Activated naive CD8-positive, alpha-beta T cell treated with anti-CD3 and anti-CD28 coated beads for 36 hours (primary cell): ENCODE results near the gene POTEC. TPM values are rescaled to one million over a fixed set of nuclear protein-coding genes. Genes with fewer than 3 reads are reported as not detected.
"Not testable (repeated sequence)": the region's sequence is repeated elsewhere in the genome, so short reads cannot be mapped to it uniquely, and the experiment has no call there.

Experiments
- DNase-seq: peaks from one replicate; pipeline ENCODE4 v3.0.0; 2021
- H3K27ac Mint-ChIP-seq: one replicate; pipeline ENCODE4 v1.8.0; 2022; ENCODE audit warnings: mild to moderate bottlenecking, moderate library complexity, mixed read lengths
- H3K27me3 Mint-ChIP-seq: one replicate; pipeline ENCODE4 v1.8.0; 2022; ENCODE audit warnings: mild to moderate bottlenecking, mixed read lengths
- H3K36me3 Mint-ChIP-seq: one replicate; pipeline ENCODE4 v1.8.0; 2021; ENCODE audit warnings: mild to moderate bottlenecking, mixed read lengths
- H3K4me1 Mint-ChIP-seq: one replicate; pipeline ENCODE4 v1.8.0; 2021; ENCODE audit warnings: mixed read lengths
- H3K4me3 Mint-ChIP-seq: one replicate; pipeline ENCODE4 v1.8.0; 2022; ENCODE audit warnings: mild to moderate bottlenecking, moderate library complexity, mixed read lengths
- H3K9me3 Mint-ChIP-seq: one replicate; pipeline ENCODE4 v1.8.0; 2022; ENCODE audit warnings: mixed read lengths
- total RNA-seq, 2 experiments: library from RNA; stranded (reverse); gene quantifications; one replicate each; pipeline ENCODE4 v1.2.3, GENCODE V29; 2021

POTEC gene
- not detected for total RNA-seq

GRCh38 chr18:14543446-14543964 is at the start of gene POTEC:
Gene POTEC (minus strand): TSS chr18:14543600. CDS start chr18:14543146, 454 bp downstream.
- not testable (repeated sequence) for H3K27me3 Mint-ChIP-seq, DNase-seq, H3K9me3 Mint-ChIP-seq, H3K4me1 Mint-ChIP-seq, H3K27ac Mint-ChIP-seq, H3K4me3 Mint-ChIP-seq, H3K36me3 Mint-ChIP-seq

GRCh38 chr18:14577971-14578370 is 34.6 kb upstream of the POTEC start:
- Mint-ChIP-seq H3K27me3 (no peaks in the 10 kb centered on the region), H3K4me1 (no peaks in the 10 kb centered on the region), H3K27ac (no peak overlapping the region), H3K36me3 (no peaks in the 10 kb centered on the region), H3K9me3 (peaks cover 3% of the 10 kb centered on the region), H3K4me3 (no peak overlapping the region)
- no peak for DNase-seq

GRCh38 chr18:14559502-14559901 is 16.1 kb upstream of the POTEC start:
- H3K36me3 Mint-ChIP-seq, H3K27me3 Mint-ChIP-seq, H3K27ac Mint-ChIP-seq, H3K4me3 Mint-ChIP-seq, H3K4me1 Mint-ChIP-seq, DNase-seq, H3K9me3 Mint-ChIP-seq: not testable (repeated sequence)

- not testable (repeated sequence) for H3K27ac Mint-ChIP-seq, H3K9me3 Mint-ChIP-seq, H3K4me3 Mint-ChIP-seq, H3K4me1 Mint-ChIP-seq, DNase-seq, H3K27me3 Mint-ChIP-seq, H3K36me3 Mint-ChIP-seq
Measured at GRCh38 chr18:14531659-14532058, 11.7 kb downstream of the POTEC start.

- not testable (repeated sequence) for H3K27me3 Mint-ChIP-seq, H3K9me3 Mint-ChIP-seq, H3K4me1 Mint-ChIP-seq, H3K36me3 Mint-ChIP-seq, DNase-seq, H3K4me3 Mint-ChIP-seq, H3K27ac Mint-ChIP-seq
Measured at GRCh38 chr18:14510707-14511106, 32.7 kb downstream of the POTEC start.

- H3K27me3 Mint-ChIP-seq, H3K4me1 Mint-ChIP-seq, H3K9me3 Mint-ChIP-seq, H3K4me3 Mint-ChIP-seq, H3K27ac Mint-ChIP-seq, DNase-seq, H3K36me3 Mint-ChIP-seq: not testable (repeated sequence)
Measured at GRCh38 chr18:14503691-14504090, 39.7 kb downstream of the POTEC start.

GRCh38 chr18:14501894-14502293 is 41.5 kb downstream of the POTEC start:
- not testable (repeated sequence) for H3K4me1 Mint-ChIP-seq, H3K9me3 Mint-ChIP-seq, H3K4me3 Mint-ChIP-seq, H3K27ac Mint-ChIP-seq, DNase-seq, H3K36me3 Mint-ChIP-seq, H3K27me3 Mint-ChIP-seq

- not testable (repeated sequence) for DNase-seq, H3K4me3 Mint-ChIP-seq, H3K4me1 Mint-ChIP-seq, H3K9me3 Mint-ChIP-seq, H3K27ac Mint-ChIP-seq, H3K36me3 Mint-ChIP-seq
- H3K27me3 Mint-ChIP-seq, result peaks cover 11% of the 10 kb centered on the region
Measured at GRCh38 chr18:14489256-14490014, 54.0 kb downstream of the POTEC start.

- H3K36me3 Mint-ChIP-seq, H3K9me3 Mint-ChIP-seq, H3K4me1 Mint-ChIP-seq, DNase-seq, H3K4me3 Mint-ChIP-seq, H3K27ac Mint-ChIP-seq: not testable (repeated sequence)
- H3K27me3 Mint-ChIP-seq, result peaks cover 11% of the 10 kb centered on the region
Measured at GRCh38 chr18:14488789-14489188, 54.6 kb downstream of the POTEC start.

GRCh38 chr18:14486926-14487580 is 56.3 kb downstream of the POTEC start:
- H3K4me1 Mint-ChIP-seq, H3K9me3 Mint-ChIP-seq, H3K27ac Mint-ChIP-seq, H3K4me3 Mint-ChIP-seq, DNase-seq, H3K36me3 Mint-ChIP-seq: not testable (repeated sequence)
- peaks cover 10% of the 10 kb centered on the region for H3K27me3 Mint-ChIP-seq

GRCh38 chr18:14479076-14479475 is 64.3 kb downstream of the POTEC start:
- H3K27me3 Mint-ChIP-seq, H3K4me1 Mint-ChIP-seq, H3K9me3 Mint-ChIP-seq, H3K36me3 Mint-ChIP-seq, H3K27ac Mint-ChIP-seq, H3K4me3 Mint-ChIP-seq, DNase-seq: not testable (repeated sequence)

- H3K4me3 Mint-ChIP-seq, result not testable (repeated sequence)
Measured at GRCh38 chr18:14475520-14475919, 67.9 kb downstream of the POTEC start.

GRCh38 chr18:14474752-14475151 is 68.6 kb downstream of the POTEC start:
- not testable (repeated sequence) for H3K4me3 Mint-ChIP-seq, H3K9me3 Mint-ChIP-seq, H3K27ac Mint-ChIP-seq, DNase-seq, H3K4me1 Mint-ChIP-seq, H3K27me3 Mint-ChIP-seq, H3K36me3 Mint-ChIP-seq

More at GRCh38 chr18:14475520-14475919, 67.9 kb downstream of the POTEC start:
- H3K36me3 Mint-ChIP-seq, DNase-seq, H3K9me3 Mint-ChIP-seq, H3K27me3 Mint-ChIP-seq, H3K4me1 Mint-ChIP-seq, H3K27ac Mint-ChIP-seq: not testable (repeated sequence)

GRCh38 chr18:14474007-14474720 is 69.2 kb downstream of the POTEC start:
- not testable (repeated sequence) for H3K9me3 Mint-ChIP-seq, H3K36me3 Mint-ChIP-seq, DNase-seq, H3K4me3 Mint-ChIP-seq, H3K27ac Mint-ChIP-seq, H3K27me3 Mint-ChIP-seq, H3K4me1 Mint-ChIP-seq

- H3K27me3 Mint-ChIP-seq, H3K4me1 Mint-ChIP-seq, DNase-seq, H3K4me3 Mint-ChIP-seq, H3K27ac Mint-ChIP-seq, H3K9me3 Mint-ChIP-seq, H3K36me3 Mint-ChIP-seq: not testable (repeated sequence)
Measured at GRCh38 chr18:14473250-14474006, 70.0 kb downstream of the POTEC start.
